Activated CD8-positive, alpha-beta T cell treated with anti-CD3 and anti-CD28 coated beads for 36 hours (primary cell): ENCODE measurements around the gene NRXN3. TPM values are rescaled to one million over a fixed set of nuclear protein-coding genes. Genes with fewer than 3 reads are reported as not detected.

ENCODE experiments used
- ATAC-seq: fragments of 200-7000 bp; cut with Tn5 transposase; one replicate; pipeline ENCODE4 v1.10.0; 2021; ENCODE audit warnings: mild to moderate bottlenecking, moderate library complexity
- CTCF ChIA-PET: fragments of 350-600 bp; sonication (Branson Sonifier 250); formaldehyde crosslinking; loops from one replicate; lab custom pipeline; 2021; ENCODE audit warnings: antibody characterized with exemption; lab: Charles Lee
- POLR2A ChIA-PET: fragments of 350-600 bp; sonication (Branson Sonifier 250); formaldehyde crosslinking; loops from one replicate; lab custom pipeline; 2021; ENCODE audit warnings: antibody characterized with exemption; lab: Charles Lee
- DNase-seq: peaks from one replicate; pipeline ENCODE4 v3.0.0-alpha.2; 2020
- H3K27ac Mint-ChIP-seq: one replicate; pipeline ENCODE4 v1.8.0; 2021; ENCODE audit warnings: mild to moderate bottlenecking, mixed read lengths
- H3K27me3 Mint-ChIP-seq: one replicate; pipeline ENCODE4 v1.8.0; 2021; ENCODE audit warnings: mixed read lengths
- H3K36me3 Mint-ChIP-seq: one replicate; pipeline ENCODE4 v1.8.0; 2021; ENCODE audit warnings: low read depth, mixed read lengths
- H3K4me1 Mint-ChIP-seq: one replicate; pipeline ENCODE4 v1.8.0; 2021; ENCODE audit warnings: low read depth, mixed read lengths
- H3K4me3 Mint-ChIP-seq: one replicate; pipeline ENCODE4 v1.8.0; 2021; ENCODE audit warnings: mild to moderate bottlenecking, moderate library complexity, mixed read lengths
- H3K9me3 Mint-ChIP-seq: one replicate; pipeline ENCODE4 v1.8.0; 2021; ENCODE audit warnings: mixed read lengths
- intact Hi-C: fragments of 100-400 bp; cut with micrococcal nuclease; formaldehyde crosslinking; loops from one replicate; pipeline ENCODE4 v1.10.0; 2022
- total RNA-seq, 2 experiments: library from RNA; stranded (reverse); gene quantifications; one replicate each; pipeline ENCODE4 v1.2.3, GENCODE V29; 2021
- TF ChIP-seq, protein P1 (sequence below): fragments of 200-600 bp; IDR thresholded peaks from one replicate; pipeline ENCODE4 v1.8.0; 2022; ENCODE audit warnings: antibody characterized with exemption, mild to moderate bottlenecking

NRXN3 gene
- total RNA-seq, 2 experiments from 2014 or later, result not detected

DNA sequence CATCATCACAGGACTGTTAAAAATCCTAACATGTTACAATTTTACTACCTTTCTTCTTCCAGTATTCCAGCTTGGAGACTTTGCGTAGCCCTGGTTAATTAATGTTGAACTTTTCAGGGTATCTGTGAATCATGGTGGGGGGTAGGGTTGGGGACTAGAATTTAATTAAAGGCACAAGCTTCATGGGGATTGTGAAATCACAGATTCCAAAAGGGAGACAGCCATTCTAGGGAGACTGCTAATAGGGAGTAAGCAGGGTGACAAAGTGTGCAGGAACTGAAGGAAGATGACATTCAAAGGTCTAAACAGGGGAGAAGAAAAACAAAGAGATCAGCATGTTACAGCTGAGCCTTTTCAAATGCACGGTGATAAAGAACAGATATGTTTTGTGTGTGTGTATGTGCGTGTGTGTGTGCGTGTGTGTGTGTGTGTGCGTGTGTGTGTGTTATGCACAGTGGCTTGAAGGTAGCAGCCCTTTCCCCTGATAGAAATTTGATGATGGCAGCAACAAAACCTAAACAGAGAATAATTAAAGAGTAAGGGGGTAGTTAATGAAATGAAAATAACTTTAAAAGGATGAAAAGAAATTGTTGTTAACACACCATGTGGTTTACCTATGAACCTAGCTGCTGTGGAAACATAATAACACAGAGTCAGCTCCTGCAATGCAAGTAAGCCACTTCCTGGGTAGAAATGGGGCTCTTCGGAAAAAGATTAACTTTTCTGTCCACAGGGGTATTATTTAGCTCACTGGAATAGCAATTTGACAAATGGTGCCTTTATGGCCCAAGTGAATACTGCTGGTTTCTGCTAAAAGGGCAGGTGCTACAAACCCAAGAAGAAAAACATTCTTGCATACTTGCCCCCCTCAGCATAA is 1459.5 kb downstream of the NRXN3 start:
- TF ChIP-seq, protein P1, sequence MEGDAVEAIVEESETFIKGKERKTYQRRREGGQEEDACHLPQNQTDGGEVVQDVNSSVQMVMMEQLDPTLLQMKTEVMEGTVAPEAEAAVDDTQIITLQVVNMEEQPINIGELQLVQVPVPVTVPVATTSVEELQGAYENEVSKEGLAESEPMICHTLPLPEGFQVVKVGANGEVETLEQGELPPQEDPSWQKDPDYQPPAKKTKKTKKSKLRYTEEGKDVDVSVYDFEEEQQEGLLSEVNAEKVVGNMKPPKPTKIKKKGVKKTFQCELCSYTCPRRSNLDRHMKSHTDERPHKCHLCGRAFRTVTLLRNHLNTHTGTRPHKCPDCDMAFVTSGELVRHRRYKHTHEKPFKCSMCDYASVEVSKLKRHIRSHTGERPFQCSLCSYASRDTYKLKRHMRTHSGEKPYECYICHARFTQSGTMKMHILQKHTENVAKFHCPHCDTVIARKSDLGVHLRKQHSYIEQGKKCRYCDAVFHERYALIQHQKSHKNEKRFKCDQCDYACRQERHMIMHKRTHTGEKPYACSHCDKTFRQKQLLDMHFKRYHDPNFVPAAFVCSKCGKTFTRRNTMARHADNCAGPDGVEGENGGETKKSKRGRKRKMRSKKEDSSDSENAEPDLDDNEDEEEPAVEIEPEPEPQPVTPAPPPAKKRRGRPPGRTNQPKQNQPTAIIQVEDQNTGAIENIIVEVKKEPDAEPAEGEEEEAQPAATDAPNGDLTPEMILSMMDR, result no peak
- ChIA-PET POLR2A (interaction anchor here (0.7 to 1.5 kb wide), 2 partner anchors 69 to 97 kb away, joined by 3 read pairs; no protein-coding TSS in a partner anchor), CTCF (no interaction called here)
- no peaks in the 10 kb centered on the region for H3K36me3 Mint-ChIP-seq
- intact Hi-C loops, result no loop called here
- H3K4me3 Mint-ChIP-seq, result no peak overlapping the region
- no peaks in the 10 kb centered on the region for H3K9me3 Mint-ChIP-seq
- H3K27ac Mint-ChIP-seq, result no peak overlapping the region
- DNase-seq (no peak), ATAC-seq (no peak)
- H3K27me3 Mint-ChIP-seq, result no peaks in the 10 kb centered on the region
- H3K4me1 Mint-ChIP-seq, result no peaks in the 10 kb centered on the region

DNA sequence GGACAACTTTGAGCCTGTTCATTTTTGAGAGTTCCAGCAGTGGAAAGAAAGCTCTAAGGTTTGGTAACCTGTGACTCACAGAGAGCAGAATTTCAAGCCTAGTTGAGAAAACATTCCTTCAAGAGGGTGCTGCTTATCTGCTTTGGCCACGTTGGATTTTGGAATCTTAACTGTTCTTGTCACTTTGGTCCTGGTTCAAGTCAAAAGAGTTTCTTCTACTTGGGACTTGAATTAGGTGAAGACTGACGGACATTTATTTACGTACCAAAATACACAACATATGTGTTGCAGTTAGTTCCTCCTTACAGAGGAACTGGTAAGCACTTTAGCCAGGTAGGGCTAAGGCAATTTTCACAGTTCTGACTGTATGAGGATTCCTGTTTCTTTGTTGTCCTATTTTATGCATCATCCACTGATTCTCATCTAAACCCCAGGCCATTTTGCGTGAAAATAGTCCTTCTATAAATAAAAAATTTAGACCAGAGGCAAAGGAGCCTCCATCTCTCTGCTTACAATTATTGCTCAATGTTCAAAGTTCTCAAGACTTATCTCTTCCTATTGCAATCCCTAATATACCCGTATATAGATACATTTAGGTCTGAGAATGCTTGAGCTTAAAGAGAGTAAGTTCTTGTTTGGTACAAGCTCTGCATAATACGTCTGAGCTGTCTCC is 1460.3 kb downstream of the NRXN3 start:
- Mint-ChIP-seq H3K27me3 (no peaks in the 10 kb centered on the region), H3K4me1 (no peaks in the 10 kb centered on the region), H3K9me3 (no peaks in the 10 kb centered on the region), H3K36me3 (no peaks in the 10 kb centered on the region), H3K4me3 (no peak overlapping the region), H3K27ac (no peak overlapping the region)
- ATAC-seq, result no peak
- ChIA-PET POLR2A (no interaction called here), CTCF (no interaction called here)
- intact Hi-C loops, result no loop called here
- DNase-seq, result no peak
- TF ChIP-seq, protein P1, result no peak

DNA sequence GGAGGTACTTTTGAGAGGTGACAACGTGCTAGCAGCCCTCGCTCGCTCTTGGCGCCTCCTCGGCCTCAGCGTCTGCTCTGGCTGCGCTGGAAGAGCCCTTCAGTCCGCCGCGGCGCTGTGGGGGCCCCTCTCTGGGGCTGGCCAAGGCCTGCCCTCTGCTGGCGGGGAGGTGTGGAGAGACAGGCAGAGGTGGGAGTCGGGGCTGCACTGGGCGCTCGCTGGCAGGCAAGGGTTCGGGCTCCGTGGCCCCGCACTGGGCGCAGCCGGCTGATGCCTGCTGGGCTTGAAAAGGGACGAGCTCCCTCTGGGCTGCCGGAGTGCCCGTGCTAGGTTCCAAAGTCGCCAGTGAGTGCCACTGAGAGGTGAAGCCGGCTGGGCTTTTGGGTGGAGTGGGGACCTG is 1461.1 kb downstream of the NRXN3 start:
- Mint-ChIP-seq H3K4me1 (no peaks in the 10 kb centered on the region), H3K9me3 (no peaks in the 10 kb centered on the region), H3K27me3 (no peaks in the 10 kb centered on the region), H3K27ac (no peak overlapping the region), H3K4me3 (no peak overlapping the region), H3K36me3 (no peaks in the 10 kb centered on the region)
- ChIA-PET POLR2A (no interaction called here), CTCF (no interaction called here)
- TF ChIP-seq, protein P1, result no peak
- intact Hi-C loops, result no loop called here
- DNase-seq (no peak), ATAC-seq (no peak)

DNA sequence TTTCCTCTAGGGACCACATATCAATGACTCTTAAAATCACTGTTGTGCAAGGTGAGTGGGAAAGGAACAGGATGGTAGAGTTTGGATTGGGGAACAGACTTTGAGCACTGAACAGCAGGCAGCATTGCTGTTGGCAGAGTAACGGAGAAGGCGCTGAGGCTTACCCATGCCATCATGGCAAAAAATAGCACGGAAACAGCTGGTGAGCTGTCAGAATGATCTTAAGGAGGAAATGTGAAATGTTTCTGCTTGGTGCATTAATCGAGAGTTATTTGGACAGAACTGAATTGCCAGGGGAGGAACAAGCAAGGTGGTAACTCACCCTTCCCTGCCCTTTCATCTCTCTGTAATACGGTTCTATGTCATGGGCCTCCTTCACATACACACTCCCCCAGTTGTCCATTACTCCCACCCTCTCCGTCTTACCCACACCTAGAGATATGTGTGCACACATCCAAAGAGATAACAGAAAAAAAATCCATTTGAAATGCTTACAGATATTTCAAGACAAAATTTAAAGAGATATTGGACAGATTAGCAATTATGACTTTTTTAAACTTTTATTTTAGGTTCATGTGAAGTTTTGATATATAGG is 1468.6 kb downstream of the NRXN3 start:
- ATAC-seq, result no peak
- TF ChIP-seq, protein P1, result no peak
- CTCF ChIA-PET, result no interaction called here
- H3K9me3 Mint-ChIP-seq, result no peaks in the 10 kb centered on the region
- no peak for DNase-seq
- H3K4me3 Mint-ChIP-seq, result no peak overlapping the region
- H3K27me3 Mint-ChIP-seq, result no peaks in the 10 kb centered on the region
- H3K27ac Mint-ChIP-seq, result no peak overlapping the region
- no peaks in the 10 kb centered on the region for H3K36me3 Mint-ChIP-seq
- intact Hi-C loops, result no loop called here
- POLR2A ChIA-PET, result no interaction called here
- no peaks in the 10 kb centered on the region for H3K4me1 Mint-ChIP-seq

DNA sequence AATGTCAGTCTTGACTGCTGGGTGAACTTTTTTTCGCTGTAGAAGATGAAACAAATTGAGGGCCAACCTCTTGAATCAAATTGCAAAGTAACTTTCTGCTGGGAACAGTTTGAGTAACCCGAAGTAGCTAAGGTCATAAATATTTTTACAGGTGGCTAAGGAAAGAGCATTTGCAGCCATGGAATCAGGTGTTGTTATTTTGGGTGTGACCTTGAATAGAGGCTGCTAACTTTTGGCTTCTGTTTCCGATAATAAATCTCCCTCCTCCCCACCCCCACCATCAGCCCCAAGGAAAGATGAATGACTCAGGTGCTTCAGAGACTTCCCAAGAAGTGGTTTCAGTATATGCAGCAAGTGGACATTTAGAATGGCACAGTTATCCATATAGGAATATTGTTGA is 1469.4 kb downstream of the NRXN3 start:
- Mint-ChIP-seq H3K9me3 (no peaks in the 10 kb centered on the region), H3K27ac (no peak overlapping the region), H3K36me3 (no peaks in the 10 kb centered on the region), H3K27me3 (no peaks in the 10 kb centered on the region), H3K4me1 (no peaks in the 10 kb centered on the region), H3K4me3 (no peak overlapping the region)
- DNase-seq (no peak), ATAC-seq (no peak)
- TF ChIP-seq, protein P1, result no peak
- ChIA-PET CTCF (no interaction called here), POLR2A (no interaction called here)
- intact Hi-C loops, result no loop called here
